ENCODE measurements around the gene SCYL2.
"Not testable (repeated sequence)": the region's sequence is repeated elsewhere in the genome, so short reads cannot be mapped to it uniquely, and the experiment has no call there.

DNA sequence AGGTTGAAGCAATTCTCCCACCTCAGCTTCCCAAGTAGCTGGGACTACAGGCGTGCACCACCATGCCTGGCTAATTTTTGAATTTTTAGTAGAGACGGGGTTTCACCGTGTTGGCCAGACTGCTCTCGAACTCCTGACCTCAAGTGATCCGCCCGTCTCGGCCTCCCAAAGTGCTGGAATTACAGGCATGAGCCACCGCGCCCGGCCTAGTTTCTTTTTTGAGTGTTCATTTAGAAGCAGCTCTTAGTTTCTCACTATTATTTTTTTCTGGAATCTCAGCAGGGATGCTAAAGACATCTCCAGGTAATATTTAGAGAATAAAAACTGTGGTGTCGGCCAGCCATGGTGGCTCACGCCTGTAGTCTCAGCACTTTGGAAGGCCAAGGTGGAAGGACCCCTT, 17.6 kb downstream of the SCYL2 start:
- not testable (repeated sequence) for TF ChIP-seq RARB (CRISPR knock-in tag; IDR thresholded peaks at IDR 0.05); ZFP30 (CRISPR knock-in tag; IDR thresholded peaks at IDR 0.05); ARNTL (CRISPR knock-in tag; IDR thresholded peaks at IDR 0.05; ENCODE audit: borderline replicate concordance, low read depth); BACH2 (CRISPR knock-in tag; IDR thresholded peaks at IDR 0.05; ENCODE audit: borderline replicate concordance); TOX (CRISPR knock-in tag; IDR thresholded peaks at IDR 0.05; ENCODE audit: borderline replicate concordance); ZFP3 (CRISPR knock-in tag; IDR thresholded peaks at IDR 0.05); ZNF565 (CRISPR knock-in tag; conservative IDR thresholded peaks at IDR 0.05; ENCODE audit: low read depth); PPARA (CRISPR knock-in tag; IDR thresholded peaks at IDR 0.05; ENCODE audit: borderline replicate concordance)
- TF ChIP-seq, protein P1, sequence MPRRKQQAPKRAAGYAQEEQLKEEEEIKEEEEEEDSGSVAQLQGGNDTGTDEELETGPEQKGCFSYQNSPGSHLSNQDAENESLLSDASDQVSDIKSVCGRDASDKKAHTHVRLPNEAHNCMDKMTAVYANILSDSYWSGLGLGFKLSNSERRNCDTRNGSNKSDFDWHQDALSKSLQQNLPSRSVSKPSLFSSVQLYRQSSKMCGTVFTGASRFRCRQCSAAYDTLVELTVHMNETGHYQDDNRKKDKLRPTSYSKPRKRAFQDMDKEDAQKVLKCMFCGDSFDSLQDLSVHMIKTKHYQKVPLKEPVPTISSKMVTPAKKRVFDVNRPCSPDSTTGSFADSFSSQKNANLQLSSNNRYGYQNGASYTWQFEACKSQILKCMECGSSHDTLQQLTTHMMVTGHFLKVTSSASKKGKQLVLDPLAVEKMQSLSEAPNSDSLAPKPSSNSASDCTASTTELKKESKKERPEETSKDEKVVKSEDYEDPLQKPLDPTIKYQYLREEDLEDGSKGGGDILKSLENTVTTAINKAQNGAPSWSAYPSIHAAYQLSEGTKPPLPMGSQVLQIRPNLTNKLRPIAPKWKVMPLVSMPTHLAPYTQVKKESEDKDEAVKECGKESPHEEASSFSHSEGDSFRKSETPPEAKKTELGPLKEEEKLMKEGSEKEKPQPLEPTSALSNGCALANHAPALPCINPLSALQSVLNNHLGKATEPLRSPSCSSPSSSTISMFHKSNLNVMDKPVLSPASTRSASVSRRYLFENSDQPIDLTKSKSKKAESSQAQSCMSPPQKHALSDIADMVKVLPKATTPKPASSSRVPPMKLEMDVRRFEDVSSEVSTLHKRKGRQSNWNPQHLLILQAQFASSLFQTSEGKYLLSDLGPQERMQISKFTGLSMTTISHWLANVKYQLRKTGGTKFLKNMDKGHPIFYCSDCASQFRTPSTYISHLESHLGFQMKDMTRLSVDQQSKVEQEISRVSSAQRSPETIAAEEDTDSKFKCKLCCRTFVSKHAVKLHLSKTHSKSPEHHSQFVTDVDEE (CRISPR knock-in tag; IDR thresholded peaks at IDR 0.05): not testable (repeated sequence)
- TF ChIP-seq, protein P2, sequence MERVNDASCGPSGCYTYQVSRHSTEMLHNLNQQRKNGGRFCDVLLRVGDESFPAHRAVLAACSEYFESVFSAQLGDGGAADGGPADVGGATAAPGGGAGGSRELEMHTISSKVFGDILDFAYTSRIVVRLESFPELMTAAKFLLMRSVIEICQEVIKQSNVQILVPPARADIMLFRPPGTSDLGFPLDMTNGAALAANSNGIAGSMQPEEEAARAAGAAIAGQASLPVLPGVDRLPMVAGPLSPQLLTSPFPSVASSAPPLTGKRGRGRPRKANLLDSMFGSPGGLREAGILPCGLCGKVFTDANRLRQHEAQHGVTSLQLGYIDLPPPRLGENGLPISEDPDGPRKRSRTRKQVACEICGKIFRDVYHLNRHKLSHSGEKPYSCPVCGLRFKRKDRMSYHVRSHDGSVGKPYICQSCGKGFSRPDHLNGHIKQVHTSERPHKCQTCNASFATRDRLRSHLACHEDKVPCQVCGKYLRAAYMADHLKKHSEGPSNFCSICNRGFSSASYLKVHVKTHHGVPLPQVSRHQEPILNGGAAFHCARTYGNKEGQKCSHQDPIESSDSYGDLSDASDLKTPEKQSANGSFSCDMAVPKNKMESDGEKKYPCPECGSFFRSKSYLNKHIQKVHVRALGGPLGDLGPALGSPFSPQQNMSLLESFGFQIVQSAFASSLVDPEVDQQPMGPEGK (CRISPR knock-in tag; IDR thresholded peaks at IDR 0.05; ENCODE audit: borderline replicate concordance): not testable (repeated sequence)
- TF ChIP-seq, protein P3, sequence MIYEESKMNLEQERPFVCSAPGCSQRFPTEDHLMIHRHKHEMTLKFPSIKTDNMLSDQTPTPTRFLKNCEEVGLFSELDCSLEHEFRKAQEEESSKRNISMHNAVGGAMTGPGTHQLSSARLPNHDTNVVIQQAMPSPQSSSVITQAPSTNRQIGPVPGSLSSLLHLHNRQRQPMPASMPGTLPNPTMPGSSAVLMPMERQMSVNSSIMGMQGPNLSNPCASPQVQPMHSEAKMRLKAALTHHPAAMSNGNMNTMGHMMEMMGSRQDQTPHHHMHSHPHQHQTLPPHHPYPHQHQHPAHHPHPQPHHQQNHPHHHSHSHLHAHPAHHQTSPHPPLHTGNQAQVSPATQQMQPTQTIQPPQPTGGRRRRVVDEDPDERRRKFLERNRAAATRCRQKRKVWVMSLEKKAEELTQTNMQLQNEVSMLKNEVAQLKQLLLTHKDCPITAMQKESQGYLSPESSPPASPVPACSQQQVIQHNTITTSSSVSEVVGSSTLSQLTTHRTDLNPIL (CRISPR knock-in tag; IDR thresholded peaks at IDR 0.05; ENCODE audit: low read depth): not testable (repeated sequence)
- TF ChIP-seq, protein P4, sequence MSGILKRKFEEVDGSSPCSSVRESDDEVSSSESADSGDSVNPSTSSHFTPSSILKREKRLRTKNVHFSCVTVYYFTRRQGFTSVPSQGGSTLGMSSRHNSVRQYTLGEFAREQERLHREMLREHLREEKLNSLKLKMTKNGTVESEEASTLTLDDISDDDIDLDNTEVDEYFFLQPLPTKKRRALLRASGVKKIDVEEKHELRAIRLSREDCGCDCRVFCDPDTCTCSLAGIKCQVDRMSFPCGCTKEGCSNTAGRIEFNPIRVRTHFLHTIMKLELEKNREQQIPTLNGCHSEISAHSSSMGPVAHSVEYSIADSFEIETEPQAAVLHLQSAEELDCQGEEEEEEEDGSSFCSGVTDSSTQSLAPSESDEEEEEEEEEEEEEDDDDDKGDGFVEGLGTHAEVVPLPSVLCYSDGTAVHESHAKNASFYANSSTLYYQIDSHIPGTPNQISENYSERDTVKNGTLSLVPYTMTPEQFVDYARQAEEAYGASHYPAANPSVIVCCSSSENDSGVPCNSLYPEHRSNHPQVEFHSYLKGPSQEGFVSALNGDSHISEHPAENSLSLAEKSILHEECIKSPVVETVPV (CRISPR knock-in tag; IDR thresholded peaks at IDR 0.05): not testable (repeated sequence)
